HCT116 (cell line): ENCODE results near the gene FFAR4. TPM values are rescaled to one million over a fixed set of nuclear protein-coding genes. Genes with fewer than 3 reads are reported as not detected.

ENCODE experiments used
- ATAC-seq: fragments of 200-7000 bp; cut with Tn5 transposase; 2 replicates; pipeline ENCODE4 v1.9.1; 2020; ENCODE audit warnings: mild to moderate bottlenecking, moderate library complexity
- BruUV-seq: library from RNA; stranded (reverse); fragments of 400-500 nt; replicated peaks from 2 replicates; lab custom pipeline; 2021; lab: Mats Ljungman, UMichigan
- CTCF ChIA-PET: fragments of 300-600 bp; sonication (Branson Sonifier 250); formaldehyde crosslinking; loops from one replicate; lab custom pipeline; 2021; ENCODE audit warnings: antibody characterized with exemption; lab: Charles Lee
- POLR2A ChIA-PET: fragments of 300-600, 350-600 bp; sonication (Branson Sonifier 250); formaldehyde crosslinking; loops from one replicate; lab custom pipeline; 2021; ENCODE audit warnings: antibody characterized with exemption; lab: Charles Lee
- RAD21 ChIA-PET, 2 experiments: fragments of 300-600 bp; sonication (Branson Sonifier 250); formaldehyde crosslinking; loops; one replicate each; lab custom pipeline; 2023; ENCODE audit warnings: low total read pairs in 2 of 2; ENCODE audit not compliant: uncharacterized antibody in 2 of 2, unreplicated experiment in 2 of 2, low non-redundant PET in 1 of 2; lab: Charles Lee
- DNase-seq: peaks from one replicate; pipeline ENCODE4 v3.0.0-alpha.2; 2010; ENCODE audit warnings: low read depth, low spot score
- H2AFZ ChIP-seq: fragments of 200-600 bp; shearing (Covaris generic), sonication (generic); 2 replicates; pipeline ENCODE4 v1.6.1; 2017; ENCODE audit warnings: low read depth, mixed run types, mixed read lengths, antibody characterized with exemption, low read length; ENCODE audit not compliant: poor library complexity, severe bottlenecking
- H3K27ac ChIP-seq: 2 replicates; pipeline ENCODE4 v1.5.1; 2012; ENCODE audit warnings: low read depth, low read length
- H3K27me3 ChIP-seq: fragments of 200-600 bp; sonication (generic); 2 replicates; pipeline ENCODE4 v1.6.1; 2016; ENCODE audit warnings: mixed run types, low read length, mixed read lengths; ENCODE audit not compliant: insufficient read depth
- H3K36me3 ChIP-seq, 2 experiments: fragments of 200-500 bp in 1 of 2; fragments of 200-600 bp in 1 of 2; sonication (Bioruptor generic) in 1 of 2; sonication (generic) in 1 of 2; 2 replicates each; pipeline versions ENCODE4 v1.5.1 to v1.6.1; 2014 to 2016; ENCODE audit warnings: low read length in 2 of 2, inconsistent platforms in 1 of 2, mixed read lengths in 1 of 2, mixed run types in 1 of 2; ENCODE audit not compliant: insufficient read depth in 2 of 2, control insufficient read depth in 1 of 2
- H3K4me1 ChIP-seq, 2 experiments: fragments of 200-600 bp in 1 of 2; sonication (generic) in 1 of 2; 2 replicates each; pipeline versions ENCODE4 v1.5.1 to v1.6.1; 2012 to 2017; ENCODE audit warnings: low read length in 2 of 2, inconsistent platforms in 1 of 2, mild to moderate bottlenecking in 1 of 2, mixed read lengths in 1 of 2, mixed run types in 1 of 2, moderate library complexity in 1 of 2; ENCODE audit not compliant: insufficient read depth in 2 of 2, control insufficient read depth in 1 of 2
- H3K4me2 ChIP-seq: fragments of 200-600 bp; sonication (generic); 2 replicates; pipeline ENCODE4 v1.6.1; 2017; ENCODE audit warnings: mixed run types, low read length, mixed read lengths
- H3K4me3 ChIP-seq, 2 experiments: fragments of 200-600 bp in 1 of 2; sonication (generic) in 1 of 2; replicated peaks in 1 of 2; 2 replicates each; pipeline ENCODE4 v1.5.1; 2011 to 2016; ENCODE audit warnings: low read length in 2 of 2, control low read depth in 1 of 2, low read depth in 1 of 2, mild to moderate bottlenecking in 1 of 2, mixed read lengths in 1 of 2, mixed run types in 1 of 2
- H3K79me2 ChIP-seq: fragments of 200-600 bp; sonication (generic); 2 replicates; pipeline ENCODE4 v1.6.1; 2017; ENCODE audit warnings: mild to moderate bottlenecking, mixed run types, low read length, moderate library complexity, mixed read lengths; ENCODE audit not compliant: insufficient read depth
- H3K9ac ChIP-seq: fragments of 200-600 bp; sonication (generic); 2 replicates; pipeline ENCODE4 v1.6.1; 2016; ENCODE audit warnings: low read length, mixed read lengths
- H3K9me2 ChIP-seq: fragments of 200-600 bp; sonication (generic), shearing (Covaris generic); 2 replicates; pipeline ENCODE4 v1.6.1; 2017; ENCODE audit warnings: mixed run types, mild to moderate bottlenecking, moderate library complexity; ENCODE audit not compliant: insufficient read depth
- H3K9me3 ChIP-seq, 2 experiments: fragments of 200-500 bp in 1 of 2; fragments of 200-600 bp in 1 of 2; sonication (Bioruptor generic) in 1 of 2; sonication (generic) in 1 of 2; 2 replicates each; pipeline ENCODE4 v1.6.1; 2014 to 2017; ENCODE audit warnings: low read length in 2 of 2, mixed read lengths in 2 of 2, inconsistent platforms in 1 of 2, low read depth in 1 of 2, mild to moderate bottlenecking in 1 of 2, mixed run types in 1 of 2, moderate library complexity in 1 of 2; ENCODE audit not compliant: control insufficient read depth in 1 of 2, insufficient read depth in 1 of 2
- H4K20me1 ChIP-seq: fragments of 200-600 bp; sonication (generic), shearing (Covaris generic); 2 replicates; pipeline ENCODE4 v1.6.1; 2017; ENCODE audit warnings: mixed run types, mild to moderate bottlenecking, moderate library complexity; ENCODE audit not compliant: insufficient read depth
- CEBPB ChIP-seq: IDR thresholded peaks from 2 replicates; pipeline ENCODE4 v1.6.1; 2012; ENCODE audit warnings: low read depth
- EZH2 ChIP-seq: fragments of 200-600 bp; sonication (generic); IDR thresholded peaks from 2 replicates; pipeline ENCODE4 v1.6.1; 2017; ENCODE audit warnings: antibody characterized with exemption, mixed run types
- POLR2AphosphoS5 ChIP-seq: IDR thresholded peaks from 2 replicates; pipeline ENCODE4 v1.6.1; 2011; ENCODE audit warnings: mild to moderate bottlenecking, low read depth, low read length, moderate library complexity
- RAD21 ChIP-seq: IDR thresholded peaks from 2 replicates; pipeline ENCODE4 v1.6.1; 2012; ENCODE audit warnings: low read depth, mild to moderate bottlenecking
- SIN3A ChIP-seq: IDR thresholded peaks from 2 replicates; pipeline ENCODE4 v1.6.1; 2012; ENCODE audit warnings: low read depth
- TCF7L2 ChIP-seq: IDR thresholded peaks from 2 replicates; pipeline ENCODE4 v1.7.0; 2011; ENCODE audit warnings: borderline replicate concordance, inconsistent platforms; ENCODE audit not compliant: insufficient read depth, insufficient read length; ENCODE audit errors: extremely low read depth
- ZBTB33 ChIP-seq: IDR thresholded peaks from 2 replicates; pipeline ENCODE4 v1.6.1; 2011; ENCODE audit warnings: mild to moderate bottlenecking, low read length, moderate library complexity; ENCODE audit not compliant: insufficient replicate concordance; ENCODE audit errors: extremely low read depth
- ZFX ChIP-seq: fragments of 450-650 bp; IDR thresholded peaks from 2 replicates; pipeline ENCODE4 v1.6.1; 2017
- ZNF274 ChIP-seq: fragments of 200-500 bp; sonication (Bioruptor generic); IDR thresholded peaks from 2 replicates; pipeline ENCODE4 v1.6.1; 2014; ENCODE audit warnings: mild to moderate bottlenecking, low read depth, low read length, inconsistent platforms
- intact Hi-C: fragments of 100-400 bp; cut with micrococcal nuclease; formaldehyde crosslinking; loops from 2 replicates; pipeline ENCODE4 v1.10.0; 2022
- total RNA-seq: library from RNA; stranded (reverse); gene quantifications from one replicate; pipeline ENCODE4 v1.2.1, GENCODE V29; 2021; ENCODE audit not compliant: unreplicated experiment
- TF ChIP-seq, protein P1 (sequence below), 3 experiments: fragments of 200-600 bp in 1 of 3; sonication (generic) in 1 of 3; IDR thresholded peaks in 2 of 3; conservative IDR thresholded peaks in 1 of 3; 2 replicates each; pipeline ENCODE4 v1.5.1; 2012 to 2017; ENCODE audit warnings: low read depth in 2 of 3, low read length in 2 of 3, antibody characterized with exemption in 1 of 3, borderline replicate concordance in 1 of 3, control low read depth in 1 of 3, mild to moderate bottlenecking in 1 of 3, mixed read lengths in 1 of 3, mixed run types in 1 of 3, moderate library complexity in 1 of 3; ENCODE audit not compliant: insufficient read depth in 1 of 3
- TF ChIP-seq, protein P2 (sequence below): IDR thresholded peaks from 2 replicates; pipeline ENCODE4 v1.6.1; 2012

The FFAR4 gene
- total RNA-seq, 1 experiment from 2014 or later = not detected

DNA sequence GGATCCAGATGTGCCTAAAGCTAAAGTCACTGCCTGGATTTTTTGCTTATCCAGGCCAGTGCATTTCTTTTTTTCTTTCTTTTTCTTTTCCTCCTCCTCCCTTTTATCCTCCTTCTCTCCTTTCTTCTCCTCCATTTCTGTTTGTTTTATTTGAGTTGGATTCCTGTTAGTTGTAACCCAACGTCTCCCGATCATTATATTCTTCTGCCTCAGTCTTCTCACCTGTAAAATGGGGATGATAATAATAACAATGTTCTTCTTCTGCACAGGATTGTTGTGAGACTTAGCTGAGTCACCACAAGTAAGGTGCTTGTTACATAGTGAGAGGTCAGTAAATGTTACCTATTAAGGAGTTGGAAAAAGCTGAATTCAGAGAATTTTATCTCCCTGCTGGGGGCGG lies 13.7 kb upstream of the FFAR4 start:
- no peaks in the 10 kb centered on the region for H3K9me2 ChIP-seq
- no peak overlapping the region for H3K27ac ChIP-seq
- no peak overlapping the region for H2AFZ ChIP-seq
- H3K36me3 ChIP-seq = no peaks in the 10 kb centered on the region
- H3K79me2 ChIP-seq = no peaks in the 10 kb centered on the region
- CTCF ChIA-PET = interaction anchor here (0.7 to 3.1 kb wide), 3 partner anchors 15 to 263 kb away, joined by 3 to 71 read pairs (median 3); no protein-coding TSS in a partner anchor
- no peak for TF ChIP-seq CEBPB
- TF ChIP-seq, protein P1, sequence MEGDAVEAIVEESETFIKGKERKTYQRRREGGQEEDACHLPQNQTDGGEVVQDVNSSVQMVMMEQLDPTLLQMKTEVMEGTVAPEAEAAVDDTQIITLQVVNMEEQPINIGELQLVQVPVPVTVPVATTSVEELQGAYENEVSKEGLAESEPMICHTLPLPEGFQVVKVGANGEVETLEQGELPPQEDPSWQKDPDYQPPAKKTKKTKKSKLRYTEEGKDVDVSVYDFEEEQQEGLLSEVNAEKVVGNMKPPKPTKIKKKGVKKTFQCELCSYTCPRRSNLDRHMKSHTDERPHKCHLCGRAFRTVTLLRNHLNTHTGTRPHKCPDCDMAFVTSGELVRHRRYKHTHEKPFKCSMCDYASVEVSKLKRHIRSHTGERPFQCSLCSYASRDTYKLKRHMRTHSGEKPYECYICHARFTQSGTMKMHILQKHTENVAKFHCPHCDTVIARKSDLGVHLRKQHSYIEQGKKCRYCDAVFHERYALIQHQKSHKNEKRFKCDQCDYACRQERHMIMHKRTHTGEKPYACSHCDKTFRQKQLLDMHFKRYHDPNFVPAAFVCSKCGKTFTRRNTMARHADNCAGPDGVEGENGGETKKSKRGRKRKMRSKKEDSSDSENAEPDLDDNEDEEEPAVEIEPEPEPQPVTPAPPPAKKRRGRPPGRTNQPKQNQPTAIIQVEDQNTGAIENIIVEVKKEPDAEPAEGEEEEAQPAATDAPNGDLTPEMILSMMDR (IDR thresholded peaks at IDR 0.05 in 2 of 3, conservative IDR thresholded peaks at IDR 0.05 in 1 of 3; ENCODE audit: borderline replicate concordance in 1 of 3, insufficient read depth in 1 of 3, low read depth in 2 of 3, low read length in 2 of 3) = no peak; a peak in 1 of 6 replicates
- TF ChIP-seq SIN3A = no peak
- ATAC-seq (no peak), DNase-seq (no peak)
- no peak overlapping the region for H3K4me3 ChIP-seq
- no peaks in the 10 kb centered on the region for H3K9me3 ChIP-seq
- POLR2A ChIA-PET = no interaction called here
- H3K27me3 ChIP-seq = no peaks in the 10 kb centered on the region
- RAD21 ChIA-PET = no interaction called here
- peaks cover 0 to 7% of the 10 kb centered on the region in 2 experiments; a peak in 2 of 4 replicates for H3K4me1 ChIP-seq
- BruUV-seq = no TSS peak
- intact Hi-C loops = no loop called here
- H3K9ac ChIP-seq = no peak overlapping the region
- no peaks in the 10 kb centered on the region for H4K20me1 ChIP-seq
- no peak overlapping the region for H3K4me2 ChIP-seq

DNA sequence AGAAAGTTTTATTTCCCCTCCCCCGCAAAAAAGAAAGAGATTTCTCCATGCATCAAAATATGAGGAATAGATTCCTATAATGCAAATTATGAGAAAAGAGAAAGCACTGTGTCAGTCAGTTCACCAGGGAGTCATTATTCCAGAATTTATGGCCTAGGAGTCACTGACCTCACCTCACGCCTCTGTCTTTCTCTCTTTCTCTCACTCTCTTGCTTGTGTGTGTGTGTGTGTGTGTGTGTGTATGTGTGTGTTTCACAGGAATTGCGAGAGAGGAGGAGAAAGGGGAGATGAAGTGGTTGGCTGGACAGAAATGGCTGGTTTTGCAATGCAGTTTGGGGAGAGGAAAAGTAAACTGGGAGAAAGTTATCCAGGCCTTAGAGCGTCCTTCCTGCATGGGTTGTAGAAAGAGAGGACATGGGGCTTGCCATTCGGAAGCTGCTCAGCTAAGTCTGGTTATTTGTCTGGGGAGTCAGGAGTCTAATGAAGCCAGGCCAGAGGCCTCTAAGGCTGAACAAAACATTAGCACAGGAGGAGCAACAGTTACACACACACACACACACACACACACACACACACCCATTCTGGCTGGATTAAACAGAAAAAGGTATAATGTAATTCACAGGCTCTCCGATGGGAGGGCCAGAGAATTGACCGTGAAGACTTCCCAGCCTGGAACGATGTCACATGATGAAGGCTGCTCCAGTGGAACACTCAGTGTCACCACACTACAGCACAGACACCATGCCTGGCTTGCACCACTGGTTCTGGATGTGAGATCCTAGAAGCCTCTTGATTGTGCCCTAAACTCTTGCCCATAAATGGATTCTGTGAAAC lies 12.8 kb upstream of the FFAR4 start:
- DNase-seq = no peak
- ATAC-seq = no peak
- intact Hi-C loops = loop anchor here (1.0 to 2.0 kb wide), 2 partner anchors 127 to 263 kb away; no protein-coding TSS in a partner anchor
- TF ChIP-seq ZNF274 = no peak
- TF ChIP-seq TCF7L2 = no peak
- no peak for TF ChIP-seq ZBTB33
- no peak for TF ChIP-seq ZFX
- no peak for TF ChIP-seq EZH2
- no peak for TF ChIP-seq POLR2AphosphoS5
- TF ChIP-seq RAD21 = no peak
- TF ChIP-seq, protein P2, sequence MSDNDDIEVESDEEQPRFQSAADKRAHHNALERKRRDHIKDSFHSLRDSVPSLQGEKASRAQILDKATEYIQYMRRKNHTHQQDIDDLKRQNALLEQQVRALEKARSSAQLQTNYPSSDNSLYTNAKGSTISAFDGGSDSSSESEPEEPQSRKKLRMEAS = no peak

More for the DNA sequence above, 12.8 kb upstream of the FFAR4 start:
- Histone ChIP-seq H3K79me2 (no peaks in the 10 kb centered on the region), H3K36me3 (no peaks in the 10 kb centered on the region), H3K9me2 (no peaks in the 10 kb centered on the region), H2AFZ (no peak overlapping the region), H3K27ac (no peak overlapping the region), H3K27me3 (no peaks in the 10 kb centered on the region), H3K9ac (no peak overlapping the region), H3K4me1 (peaks cover 0 to 7% of the 10 kb centered on the region in 2 experiments; a peak in 2 of 4 replicates), H3K4me3 (no peak overlapping the region), H3K9me3 (no peaks in the 10 kb centered on the region), H4K20me1 (no peaks in the 10 kb centered on the region), H3K4me2 (no peak overlapping the region)
- ChIA-PET CTCF (interaction anchor here (0.7 to 3.1 kb wide), 9 partner anchors 10 to 262 kb away, joined by 3 to 71 read pairs (median 8); no protein-coding TSS in a partner anchor), POLR2A (no interaction called here), RAD21 (interaction anchor here in 1 of 2 experiments (1.6 kb wide), 1 partner anchor 127 kb away, joined by 16 read pairs; no protein-coding TSS in a partner anchor)
- BruUV-seq = no TSS peak
